NCI-H748 (cell line): ENCODE results near the gene IFIT5.
"Not testable (repeated sequence)": the region's sequence is repeated elsewhere in the genome, so short reads cannot be mapped to it uniquely, and the experiment has no call there.

Experiments
- DNase-seq: peaks from one replicate; lab custom pipeline; 2025; ENCODE audit not compliant: unreplicated experiment; lab: John Stamatoyannopoulos, UW

IFIT5 gene

GRCh38 chr10:89427629-89428028 is 13.3 kb downstream of the IFIT5 start:
- no peak for DNase-seq

- peak; percentile 11 for DNase-seq
Observed at GRCh38 chr10:89428877-89429276, 14.5 kb downstream of the IFIT5 start.

GRCh38 chr10:89431977-89432376 is 17.6 kb downstream of the IFIT5 start:
- peak; percentile 3 for DNase-seq

- no peak for DNase-seq
Observed at GRCh38 chr10:89438525-89438924, 24.2 kb downstream of the IFIT5 start.

- DNase-seq, result peak; percentile 36
Observed at GRCh38 chr10:89440226-89441009, 26.1 kb downstream of the IFIT5 start.

- no peak for DNase-seq
Observed at GRCh38 chr10:89442289-89442688, 27.9 kb downstream of the IFIT5 start.

- not testable (repeated sequence) for DNase-seq
Observed at GRCh38 chr10:89444819-89445218, 30.5 kb downstream of the IFIT5 start.

GRCh38 chr10:89450901-89451300 is 36.5 kb downstream of the IFIT5 start:
- no peak for DNase-seq

GRCh38 chr10:89452193-89452592 is 37.8 kb downstream of the IFIT5 start:
- DNase-seq, result no peak

- no peak for DNase-seq
Observed at GRCh38 chr10:89454561-89455347, 40.4 kb downstream of the IFIT5 start.

- no peak for DNase-seq
Observed at GRCh38 chr10:89458291-89458690, 43.9 kb downstream of the IFIT5 start.

GRCh38 chr10:89458784-89459183 is 44.4 kb downstream of the IFIT5 start:
- no peak for DNase-seq

- no peak for DNase-seq
Observed at GRCh38 chr10:89463846-89464537, 49.6 kb downstream of the IFIT5 start.

- no peak for DNase-seq
Observed at GRCh38 chr10:89465196-89465595, 50.8 kb downstream of the IFIT5 start.

- peak; percentile 81 for DNase-seq
Observed at GRCh38 chr10:89466599-89467035, 52.2 kb downstream of the IFIT5 start.

GRCh38 chr10:89468191-89468965 is 54.0 kb downstream of the IFIT5 start:
- DNase-seq, result no peak

GRCh38 chr10:89469517-89469916 is 55.1 kb downstream of the IFIT5 start:
- DNase-seq, result no peak
